ENCODE data around the gene DNAJA4.

Gene DNAJA4

GRCh38 chr15:78272776-78273175 is 8.4 kb downstream of the DNAJA4 start:
- no peak for TF ChIP-seq CTCF (IDR thresholded peaks at IDR 0.05)

- TF ChIP-seq CTCF (IDR thresholded peaks at IDR 0.05) = no peak
Measured at GRCh38 chr15:78274994-78275393, 10.6 kb downstream of the DNAJA4 start.

GRCh38 chr15:78276064-78276943 is 11.9 kb downstream of the DNAJA4 start:
- no peak for TF ChIP-seq CTCF (IDR thresholded peaks at IDR 0.05)

DNA sequence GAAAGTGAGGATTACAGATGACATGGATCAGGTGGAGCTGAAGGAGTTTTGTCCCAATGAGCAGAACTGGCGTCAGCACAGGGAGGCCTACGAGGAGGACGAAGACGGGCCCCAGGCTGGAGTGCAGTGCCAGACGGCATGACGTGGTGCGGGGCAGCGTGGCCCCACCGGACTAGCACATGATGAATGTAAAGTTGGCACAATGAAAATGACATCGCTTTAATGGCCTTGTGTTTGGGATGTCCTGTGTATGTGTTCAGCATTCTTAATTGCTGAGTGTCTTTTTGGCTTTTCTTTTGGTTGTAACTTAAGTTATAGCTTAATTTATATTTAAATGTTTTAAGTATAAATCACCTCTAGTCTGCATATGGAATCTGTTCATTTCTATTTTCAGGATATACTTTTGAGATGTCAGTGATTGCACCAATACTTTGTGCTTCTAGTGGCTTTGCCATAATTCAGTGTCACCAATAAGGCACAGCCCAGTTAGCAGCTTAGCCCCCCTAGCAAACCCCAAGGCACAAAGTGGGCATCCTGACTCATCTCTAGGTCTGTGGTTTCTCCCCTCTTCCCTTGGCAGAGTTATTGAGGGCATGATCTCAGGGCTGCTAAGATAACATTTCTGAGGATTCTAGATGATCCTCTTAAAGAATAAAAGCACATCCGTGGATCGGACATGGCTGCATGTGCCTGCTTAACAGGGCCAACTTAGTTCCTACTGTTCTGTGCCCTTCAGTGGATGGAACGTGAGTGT is 16.1 kb downstream of the DNAJA4 start:
- TF ChIP-seq CTCF (IDR thresholded peaks at IDR 0.05) = no peak

GRCh38 chr15:78282324-78282723 is 18.0 kb downstream of the DNAJA4 start:
- no peak for TF ChIP-seq CTCF (IDR thresholded peaks at IDR 0.05)

- no peak for TF ChIP-seq CTCF (IDR thresholded peaks at IDR 0.05)
Measured at GRCh38 chr15:78284758-78285157, 20.4 kb downstream of the DNAJA4 start.

GRCh38 chr15:78290222-78290621 is 25.9 kb downstream of the DNAJA4 start:
- TF ChIP-seq CTCF (IDR thresholded peaks at IDR 0.05) = no peak

Measured in LNCAP (cell line).